GM08714 (cell line): ENCODE data around the gene PRRX2.

Experiments used
- H3K4me3 ChIP-seq: fragments of 200-500 bp; sonication (Bioruptor generic); 2 replicates; pipeline ENCODE4 v1.5.1; 2014; ENCODE audit warnings: mild to moderate bottlenecking, low read length, inconsistent platforms
- ZNF274 ChIP-seq: IDR thresholded peaks from 2 replicates; pipeline ENCODE4 v1.6.1; 2012; ENCODE audit warnings: mild to moderate bottlenecking, low read depth, low read length

The PRRX2 gene

DNA sequence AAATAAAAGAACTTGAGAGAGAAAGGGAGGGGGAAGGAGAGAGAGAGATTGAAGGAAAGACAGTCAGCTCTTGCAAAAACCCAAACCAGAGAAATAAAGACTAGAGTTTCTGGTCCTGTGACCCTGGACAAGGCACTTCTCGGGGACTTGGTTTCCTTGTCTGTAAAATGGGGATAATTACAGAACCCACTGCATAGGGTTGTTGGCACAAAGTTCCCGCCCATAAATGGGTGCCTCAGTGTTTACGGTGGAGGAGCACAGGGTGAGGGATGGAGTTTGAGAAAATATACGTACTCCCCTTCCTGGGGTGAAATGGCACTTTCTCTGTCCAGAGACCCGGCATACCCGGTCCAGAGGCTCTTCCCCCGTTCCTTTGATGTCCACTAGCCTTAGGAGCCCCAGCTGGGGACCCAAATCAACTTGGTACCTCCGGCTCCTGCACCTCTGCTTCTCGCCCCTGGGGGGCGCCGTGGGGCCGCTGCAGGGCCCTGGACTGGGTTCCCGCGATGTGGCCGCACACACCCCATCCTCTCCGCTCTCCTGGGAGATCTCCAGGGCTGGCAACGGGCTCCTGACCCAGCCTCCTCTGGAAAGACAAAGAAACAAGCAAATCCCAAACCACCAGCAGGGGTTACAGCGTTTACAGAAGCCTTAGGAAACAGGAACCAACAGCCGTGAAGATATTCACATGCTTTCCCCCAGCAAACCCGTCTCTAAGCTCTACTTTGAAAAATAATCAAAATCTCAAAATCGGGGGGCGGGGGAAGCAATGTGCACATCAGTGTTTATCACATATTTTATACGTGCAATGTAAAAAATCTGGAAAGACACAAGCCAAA, 61.1 kb downstream of the PRRX2 start:
- TF ChIP-seq ZNF274 = no peak
- H3K4me3 ChIP-seq = no peak overlapping the region

DNA sequence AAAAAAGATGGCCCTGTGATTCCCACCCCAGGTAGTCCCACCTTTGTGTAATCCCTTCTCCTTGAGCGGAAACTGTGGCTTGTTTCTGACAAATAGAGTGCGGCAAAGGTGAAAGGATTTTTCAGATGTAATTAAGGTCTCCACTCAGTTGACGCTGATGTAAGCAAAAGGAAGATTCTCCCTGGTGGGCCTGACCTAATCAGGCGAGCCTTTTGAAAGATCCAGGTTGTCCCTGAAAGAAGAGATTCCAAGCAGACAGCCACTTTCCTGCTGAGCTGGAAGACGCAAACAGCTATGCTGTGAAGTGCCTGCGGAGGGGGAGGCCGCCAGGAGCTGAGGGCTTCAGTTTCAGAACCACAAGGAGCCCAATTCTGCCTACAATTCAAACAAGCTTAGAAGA, 63.3 kb downstream of the PRRX2 start:
- TF ChIP-seq ZNF274 = no peak
- no peak overlapping the region for H3K4me3 ChIP-seq

DNA sequence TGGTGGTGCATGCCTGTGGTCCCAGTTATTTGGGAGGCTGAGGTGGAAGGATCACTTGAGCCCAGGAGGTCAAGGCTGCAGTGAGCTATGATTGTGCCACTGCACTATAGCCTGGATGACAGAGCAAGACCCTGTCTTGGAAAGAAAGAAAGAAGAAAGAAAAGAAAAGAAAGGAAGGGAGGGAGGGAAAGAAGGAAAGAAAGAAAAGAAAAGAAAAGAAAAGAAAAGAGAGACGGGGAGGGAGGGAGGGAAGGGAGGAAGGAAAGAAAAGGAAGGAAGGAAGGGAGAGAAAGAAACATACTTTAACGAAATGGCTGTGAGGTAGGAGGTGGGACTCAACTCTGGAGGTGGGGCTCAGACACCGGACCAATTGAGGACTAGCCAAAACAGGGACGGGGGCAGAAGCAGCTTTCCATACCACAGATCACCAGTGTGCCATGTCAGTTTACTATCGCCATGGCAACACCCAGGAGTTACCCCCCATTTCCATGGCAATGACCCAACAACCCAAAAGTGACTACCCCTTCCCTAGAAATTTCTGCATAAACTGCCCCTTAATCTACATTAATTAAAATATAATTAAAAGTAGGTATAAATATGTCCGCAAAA, 66.1 kb downstream of the PRRX2 start:
- TF ChIP-seq ZNF274 = no peak
- H3K4me3 ChIP-seq = no peak overlapping the region

- TF ChIP-seq ZNF274 = no peak
- no peak overlapping the region for H3K4me3 ChIP-seq
Measured at GRCh38 chr9:129732100-129732499, 66.7 kb downstream of the PRRX2 start.

DNA sequence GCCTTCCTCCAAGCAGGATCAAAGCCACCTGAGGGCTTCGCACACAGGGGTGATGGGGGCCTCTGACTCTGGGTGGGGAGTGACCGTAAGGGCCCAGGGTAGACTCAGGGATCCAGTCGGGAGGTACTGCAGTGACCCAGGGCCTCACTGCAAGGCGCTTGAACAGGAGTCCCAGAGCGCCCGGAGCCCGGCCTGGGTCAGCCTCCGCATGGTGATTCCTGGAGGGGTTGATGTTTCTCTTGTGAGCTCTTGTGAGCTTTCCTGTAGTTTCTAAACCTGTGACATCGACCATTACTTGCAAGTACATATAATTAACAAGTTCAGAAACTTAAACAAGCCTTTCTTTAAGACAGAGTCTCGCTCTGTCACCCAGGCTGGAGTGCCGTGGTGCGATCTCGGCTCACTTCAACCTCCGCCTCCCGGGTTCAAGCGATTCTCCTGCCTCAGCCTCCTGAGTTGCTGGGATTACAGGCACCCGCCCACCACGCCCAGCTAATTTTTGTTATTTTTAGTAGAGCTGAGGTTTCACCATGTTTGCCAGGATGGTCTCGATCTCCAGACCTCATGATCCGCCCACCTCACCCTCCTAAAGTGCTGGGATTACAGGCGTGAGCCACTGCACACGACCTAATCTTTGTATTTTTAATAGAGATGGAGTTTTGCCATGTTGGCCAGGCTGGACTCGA, 67.6 kb downstream of the PRRX2 start:
- H3K4me3 ChIP-seq = no peak overlapping the region
- no peak for TF ChIP-seq ZNF274

DNA sequence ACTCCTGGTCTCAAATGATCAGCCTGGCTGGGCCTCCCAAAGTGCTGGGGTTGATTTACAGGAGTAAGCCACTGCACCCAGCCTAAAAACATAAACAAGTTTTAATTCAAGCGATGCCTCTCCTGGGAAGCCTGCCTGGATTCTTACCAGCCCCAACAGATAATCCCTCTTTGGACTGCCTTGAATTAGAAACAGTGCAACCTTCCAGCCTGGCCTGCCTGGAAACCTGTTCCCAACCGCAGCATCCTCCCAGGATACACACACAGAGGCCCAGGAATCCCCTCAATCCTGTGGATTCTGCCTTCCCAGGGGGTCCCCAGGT, 68.1 kb downstream of the PRRX2 start:
- no peak overlapping the region for H3K4me3 ChIP-seq
- no peak for TF ChIP-seq ZNF274

DNA sequence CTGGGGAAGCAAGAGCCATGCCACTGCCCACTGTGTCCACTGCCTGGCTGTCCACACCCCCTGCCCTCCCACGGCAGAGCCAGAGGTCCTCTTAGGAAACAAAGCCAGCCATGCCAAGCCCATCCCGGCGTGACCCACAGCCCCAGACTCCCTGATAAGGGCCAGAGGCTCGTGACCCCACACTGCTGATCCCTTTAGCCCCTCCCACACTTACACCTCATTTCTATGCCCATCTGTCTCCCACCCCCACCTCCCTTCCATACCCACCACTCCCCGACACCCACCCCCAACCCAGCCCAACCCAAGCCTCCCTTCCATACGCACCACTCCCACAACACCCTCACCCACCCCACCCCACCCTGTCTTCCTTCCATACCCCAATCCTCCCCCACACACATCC, 70.1 kb downstream of the PRRX2 start:
- H3K4me3 ChIP-seq = no peak overlapping the region
- no peak for TF ChIP-seq ZNF274

DNA sequence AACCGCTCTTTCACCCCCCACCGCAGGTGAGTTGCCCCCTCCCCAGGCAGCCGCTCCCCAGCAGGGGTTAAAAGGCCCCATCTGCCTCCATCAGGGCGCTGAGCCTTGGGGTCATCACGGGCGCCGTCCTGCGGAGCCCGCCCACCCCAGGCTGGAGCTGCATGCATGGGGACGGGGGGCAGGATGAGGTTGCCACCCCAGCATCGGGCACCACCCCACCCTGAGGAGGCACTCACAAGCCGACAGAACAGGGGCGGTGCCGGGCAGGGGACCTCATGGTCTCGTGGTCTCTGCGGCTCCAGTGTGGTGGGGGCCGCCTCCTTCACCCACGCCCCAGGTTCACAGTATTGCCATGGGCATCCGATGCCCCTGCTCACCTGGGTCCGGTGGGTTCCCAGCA, 70.9 kb downstream of the PRRX2 start:
- no peak overlapping the region for H3K4me3 ChIP-seq
- no peak for TF ChIP-seq ZNF274

GRCh38 chr9:129737479-129738274, 72.2 kb downstream of the PRRX2 start:
- peak overlapping the region; percentile 60; the same call in 1 of the 2 replicates for H3K4me3 ChIP-seq
- TF ChIP-seq ZNF274 = no peak

DNA sequence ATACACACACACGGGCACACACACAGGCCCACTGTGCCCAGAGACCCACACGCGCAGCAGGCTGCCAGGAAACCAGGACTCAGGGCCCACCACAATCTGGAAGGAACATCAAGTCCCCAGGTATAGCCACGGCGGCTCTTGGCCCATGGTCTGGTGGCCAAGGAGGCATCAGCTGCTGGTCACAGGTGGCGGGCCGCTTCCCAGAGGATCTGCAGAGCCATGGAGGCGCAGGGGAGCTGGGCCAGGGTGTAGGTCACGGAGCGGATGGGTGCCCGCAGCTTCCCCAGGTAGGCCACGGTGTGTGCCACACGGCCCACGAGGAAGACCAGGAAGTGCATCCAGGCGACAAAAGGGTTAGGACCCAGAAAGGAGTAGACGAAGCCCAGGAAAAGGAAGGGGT, 74.0 kb downstream of the PRRX2 start:
- no peak overlapping the region for H3K4me3 ChIP-seq
- TF ChIP-seq ZNF274 = no peak

DNA sequence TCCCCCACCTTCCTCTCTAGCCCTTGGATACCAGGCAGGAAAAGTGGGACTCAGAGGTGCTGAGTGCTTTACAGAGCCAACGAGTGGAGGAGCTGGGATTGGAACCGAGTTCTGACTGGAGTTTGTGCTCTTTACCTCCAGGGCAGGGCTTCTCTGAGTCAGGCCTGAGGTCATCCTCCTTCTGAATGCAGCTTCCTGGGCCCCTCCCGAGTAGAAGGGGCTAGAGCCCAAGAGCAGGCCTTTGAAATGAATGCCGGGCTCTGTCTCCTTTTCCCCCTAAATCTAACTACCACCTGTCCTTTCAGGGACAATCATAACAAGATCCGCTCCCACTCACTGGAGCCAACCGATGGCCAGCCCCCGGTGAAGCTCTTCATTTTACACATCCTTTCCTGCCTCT, 74.7 kb downstream of the PRRX2 start:
- no peak overlapping the region for H3K4me3 ChIP-seq
- TF ChIP-seq ZNF274 = no peak

DNA sequence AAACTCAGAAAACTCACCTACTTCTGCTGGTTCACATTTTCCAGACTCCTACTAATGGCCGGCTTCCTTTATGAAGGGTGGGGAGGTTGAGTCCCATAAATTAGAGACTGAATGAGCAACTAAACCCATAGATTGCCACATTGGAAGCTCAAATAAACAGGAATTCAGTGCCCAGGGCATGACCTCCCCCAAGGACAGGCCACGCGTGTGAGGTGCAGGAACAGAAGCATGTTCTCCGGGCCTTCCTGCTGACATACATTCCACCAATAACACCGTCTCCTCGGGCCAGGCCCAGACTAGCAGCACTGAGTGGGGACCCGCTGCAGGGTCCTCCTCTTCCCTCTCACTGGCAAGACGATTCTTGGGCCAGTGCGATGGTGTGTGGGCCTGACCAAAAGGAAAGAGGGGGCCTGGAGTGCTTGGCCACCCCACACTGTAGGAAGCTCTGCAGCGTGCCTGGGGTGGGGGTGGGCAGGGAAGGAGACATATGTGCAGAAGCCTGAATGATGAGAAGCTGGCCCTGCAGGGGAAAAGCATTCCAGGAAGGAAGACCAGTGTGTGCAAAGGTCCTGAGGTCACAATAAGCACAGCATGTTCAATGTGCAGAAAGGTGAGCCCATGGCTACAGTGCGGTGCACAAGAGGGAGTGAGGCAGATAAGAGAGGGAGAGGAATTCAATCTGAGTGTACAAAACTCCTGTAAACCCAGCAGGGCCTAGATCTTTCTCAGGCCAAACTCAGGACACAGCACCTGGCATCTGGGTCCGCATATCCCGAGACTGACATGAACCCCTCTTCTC, 75.4 kb downstream of the PRRX2 start:
- TF ChIP-seq ZNF274 = no peak
- H3K4me3 ChIP-seq = no peak overlapping the region

DNA sequence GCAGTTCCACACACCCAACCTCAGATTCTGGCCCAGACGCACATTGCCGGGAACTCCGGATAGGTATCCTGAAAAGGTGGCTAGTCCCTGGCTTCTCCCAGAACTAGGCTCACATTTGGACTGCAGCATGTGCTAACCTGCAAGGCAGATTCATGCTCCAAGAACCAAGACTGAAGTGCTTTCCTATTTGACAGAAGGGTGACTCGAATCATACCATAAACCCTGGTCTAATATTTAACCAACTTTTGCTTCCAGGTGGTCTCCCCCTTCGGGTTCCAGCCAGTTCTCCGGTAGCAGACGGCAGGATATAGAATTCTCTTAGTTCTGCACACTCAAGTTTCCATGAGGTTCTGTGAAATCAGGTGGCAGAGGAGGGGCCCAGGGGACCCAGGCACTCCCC, 79.8 kb downstream of the PRRX2 start:
- no peak for TF ChIP-seq ZNF274
- H3K4me3 ChIP-seq = no peak overlapping the region
